Effector memory CD4-positive, alpha-beta T cell (primary cell): ENCODE results near the gene MTA3.

ENCODE experiments used
- DNase-seq, 3 donors: peaks; one replicate each; pipeline ENCODE4 v3.0.0-alpha.2; 2020
- H3K27ac ChIP-seq: 2 replicates; pipeline ENCODE4 v1.7.0; 2013; ENCODE audit warnings: mild to moderate bottlenecking, low read length, moderate library complexity; ENCODE audit not compliant: insufficient read depth, poor library complexity, severe bottlenecking
- H3K27me3 ChIP-seq: replicated peaks from 2 replicates; pipeline ENCODE4 v1.7.0; 2013; ENCODE audit warnings: mild to moderate bottlenecking, low read length; ENCODE audit not compliant: insufficient read depth, control insufficient read depth, poor library complexity, severe bottlenecking
- H3K36me3 ChIP-seq: 2 replicates; pipeline ENCODE4 v1.7.0; 2013; ENCODE audit warnings: mild to moderate bottlenecking, low read length, moderate library complexity; ENCODE audit not compliant: control insufficient read depth, insufficient read depth
- H3K4me1 ChIP-seq: 2 replicates; pipeline ENCODE4 v1.7.0; 2013; ENCODE audit warnings: low read length, mild to moderate bottlenecking; ENCODE audit not compliant: control insufficient read depth, insufficient read depth, poor library complexity, severe bottlenecking
- H3K4me3 ChIP-seq: 2 replicates; pipeline ENCODE4 v1.7.0; 2013; ENCODE audit warnings: low read length, low read depth, mild to moderate bottlenecking; ENCODE audit not compliant: insufficient read depth, poor library complexity, severe bottlenecking
- H3K9me3 ChIP-seq: 2 replicates; pipeline ENCODE4 v1.7.0; 2013; ENCODE audit warnings: mild to moderate bottlenecking, low read length, moderate library complexity; ENCODE audit not compliant: control insufficient read depth

The MTA3 gene

DNA sequence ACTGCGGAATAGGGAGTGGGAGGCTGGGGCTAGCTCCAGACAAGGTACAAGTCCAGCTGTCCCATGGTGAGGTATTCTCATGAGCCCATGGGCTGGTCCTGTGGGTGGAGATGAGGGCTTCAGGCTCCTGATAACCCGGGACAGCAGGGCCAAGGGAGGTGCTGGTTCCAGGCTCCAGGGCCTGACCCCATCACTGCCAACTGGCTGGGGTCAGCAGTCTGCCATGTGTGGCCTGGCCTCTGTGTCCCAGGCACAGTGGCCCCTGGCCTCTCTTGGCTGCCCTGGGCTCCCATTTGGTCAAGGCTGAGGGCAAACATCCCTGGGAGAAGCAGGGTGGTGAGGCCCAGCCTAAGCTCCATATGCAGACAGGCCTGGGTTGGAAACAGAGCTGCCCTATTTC, 196.5 kb downstream of the MTA3 start:
- DNase-seq: no peak
- Histone ChIP-seq H3K4me1 (no peaks in the 10 kb centered on the region), H3K36me3 (no peaks in the 10 kb centered on the region), H3K27me3 (no peaks in the 10 kb centered on the region), H3K4me3 (no peak overlapping the region), H3K27ac (no peak overlapping the region), H3K9me3 (no peaks in the 10 kb centered on the region)

DNA sequence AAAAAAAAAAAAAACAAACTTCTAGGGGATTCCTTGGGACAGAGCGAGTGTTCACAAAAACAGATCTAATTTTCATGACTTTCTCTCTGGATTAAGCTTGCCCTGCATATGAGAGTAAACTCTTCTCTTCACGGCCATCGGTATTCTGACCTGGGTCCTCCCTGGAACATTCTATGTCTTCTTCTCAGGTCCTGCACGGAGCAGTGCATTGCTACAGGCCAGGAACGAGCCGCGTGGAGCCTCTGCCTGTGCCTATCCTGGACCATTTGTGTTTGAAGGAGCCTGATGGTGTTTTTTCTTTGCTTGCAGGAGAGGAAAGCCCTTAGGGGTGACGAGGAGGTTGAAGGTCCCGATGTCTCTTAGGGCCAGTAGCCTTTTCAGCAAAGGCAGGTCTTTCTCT, 197.3 kb downstream of the MTA3 start:
- Histone ChIP-seq H3K27ac (no peak overlapping the region), H3K27me3 (no peaks in the 10 kb centered on the region), H3K4me1 (no peaks in the 10 kb centered on the region), H3K36me3 (no peaks in the 10 kb centered on the region), H3K4me3 (no peak overlapping the region), H3K9me3 (no peaks in the 10 kb centered on the region)
- DNase-seq: no peak

DNA sequence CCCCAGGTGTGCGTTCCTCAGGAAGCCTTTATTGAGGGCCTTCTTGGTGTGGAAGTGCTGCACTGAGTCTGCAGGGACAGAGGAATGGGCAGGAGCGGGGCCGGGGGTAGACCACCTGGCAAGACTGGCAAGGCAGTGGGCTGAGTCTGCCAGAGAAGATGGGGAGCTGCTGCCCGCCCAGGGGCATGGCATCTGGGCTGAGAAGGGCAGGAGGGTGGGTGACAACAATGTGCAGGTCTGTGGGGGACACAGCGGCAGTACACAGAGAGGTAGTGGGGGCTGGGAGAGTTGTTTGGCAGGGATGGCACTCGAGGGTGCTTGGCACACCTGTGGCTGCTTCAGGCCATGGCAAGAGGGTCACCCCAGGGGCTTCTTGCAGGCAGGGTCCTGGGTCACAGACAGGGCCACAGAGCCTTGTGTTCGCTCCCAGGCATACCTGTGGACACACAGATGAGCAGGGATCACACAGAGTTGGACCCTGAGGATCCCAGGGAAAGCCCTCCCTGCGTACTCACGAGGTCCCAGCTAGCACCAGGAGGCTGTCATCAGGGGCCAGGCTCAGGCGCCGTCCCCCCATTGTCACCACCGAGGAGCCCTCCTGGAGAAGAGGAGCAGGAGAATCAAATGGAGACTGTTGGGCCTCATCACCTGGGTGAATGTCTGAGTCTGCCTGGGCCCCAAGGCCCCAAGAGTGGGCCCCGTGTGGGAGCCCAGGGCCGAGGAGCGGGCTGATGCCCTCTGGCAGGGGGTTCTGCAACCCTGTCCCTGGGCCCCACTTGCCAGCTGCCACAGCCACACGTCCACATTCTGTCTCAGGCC, 198.9 kb downstream of the MTA3 start:
- DNase-seq: no peak
- no peak overlapping the region for H3K4me3 ChIP-seq
- no peaks in the 10 kb centered on the region for H3K4me1 ChIP-seq
- H3K9me3 ChIP-seq: no peaks in the 10 kb centered on the region
- no peak overlapping the region for H3K27ac ChIP-seq
- H3K36me3 ChIP-seq: no peaks in the 10 kb centered on the region
- no peaks in the 10 kb centered on the region for H3K27me3 ChIP-seq

DNA sequence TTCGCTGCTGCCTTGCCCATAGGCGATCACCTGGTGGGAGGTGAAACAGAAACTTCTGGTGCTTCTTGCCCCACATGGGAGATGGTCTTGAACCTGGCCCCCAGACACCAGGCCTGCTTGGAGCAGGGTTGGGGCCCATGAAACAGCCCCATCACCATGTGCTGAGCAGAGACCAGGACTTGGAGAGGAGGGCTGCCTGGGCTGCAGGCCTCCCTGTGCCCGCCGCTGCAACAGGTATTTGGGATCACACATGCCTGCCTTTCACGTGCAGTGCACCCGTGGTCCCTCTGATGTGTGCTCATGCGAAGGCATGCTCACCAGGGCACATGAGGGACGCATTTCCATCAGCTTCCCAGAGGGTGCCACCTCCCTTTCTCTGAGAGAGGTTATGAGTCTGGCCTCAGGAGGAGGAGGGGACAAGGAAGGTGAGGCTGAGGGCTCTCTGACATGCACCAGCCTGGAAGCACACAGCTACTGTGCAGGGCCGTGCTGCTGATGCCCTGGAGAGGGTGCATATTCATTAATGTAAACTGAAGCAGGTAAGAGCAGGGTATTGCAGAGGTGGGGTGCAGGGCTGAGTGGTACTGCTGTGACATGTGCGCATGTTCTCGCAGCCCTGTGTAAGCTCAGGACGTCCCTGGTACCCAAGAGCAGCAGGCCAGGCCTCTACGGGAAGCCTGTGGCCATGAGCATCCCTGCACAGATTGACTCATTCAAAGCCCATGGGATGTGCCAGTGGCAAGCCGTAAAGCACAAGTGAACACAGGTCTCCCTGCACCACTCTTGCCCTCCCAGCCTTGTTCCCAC, 199.7 kb downstream of the MTA3 start:
- no peak overlapping the region for H3K27ac ChIP-seq

DNA sequence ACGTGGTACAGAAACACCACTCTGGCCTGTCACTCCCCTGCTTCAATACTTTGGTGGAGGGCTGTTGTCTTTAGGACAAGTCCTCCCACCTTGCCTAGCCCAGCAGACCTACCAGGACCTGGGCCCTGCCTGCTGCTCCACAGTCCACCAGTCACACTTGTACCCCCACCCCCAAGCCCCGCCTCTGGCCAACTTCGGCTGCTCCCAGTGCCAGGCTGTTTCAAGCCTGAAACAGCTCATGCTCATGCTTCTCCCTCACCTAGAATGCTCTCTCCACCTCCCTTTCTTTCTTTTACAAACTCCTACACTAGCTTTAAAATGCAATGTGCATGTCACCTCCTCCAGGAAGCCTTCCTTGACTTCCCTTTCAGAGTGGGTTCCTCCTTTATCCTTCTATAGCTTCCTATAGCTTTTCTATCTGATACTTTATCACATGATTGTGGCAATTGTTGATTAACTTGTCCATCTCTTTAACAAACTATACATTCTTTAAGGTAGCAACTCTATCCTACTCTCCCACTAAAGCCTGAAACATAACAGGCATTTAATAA, 200.3 kb downstream of the MTA3 start:
- no peak overlapping the region for H3K27ac ChIP-seq
- H3K9me3 ChIP-seq: no peaks in the 10 kb centered on the region
- DNase-seq: no peak
- no peaks in the 10 kb centered on the region for H3K4me1 ChIP-seq
- no peak overlapping the region for H3K4me3 ChIP-seq
- H3K36me3 ChIP-seq: no peaks in the 10 kb centered on the region
- H3K27me3 ChIP-seq: no peaks in the 10 kb centered on the region

More for the DNA sequence above, 199.7 kb downstream of the MTA3 start:
- no peak for DNase-seq
- Histone ChIP-seq H3K4me3 (no peak overlapping the region), H3K36me3 (no peaks in the 10 kb centered on the region), H3K9me3 (no peaks in the 10 kb centered on the region), H3K27me3 (no peaks in the 10 kb centered on the region), H3K4me1 (no peaks in the 10 kb centered on the region)

DNA sequence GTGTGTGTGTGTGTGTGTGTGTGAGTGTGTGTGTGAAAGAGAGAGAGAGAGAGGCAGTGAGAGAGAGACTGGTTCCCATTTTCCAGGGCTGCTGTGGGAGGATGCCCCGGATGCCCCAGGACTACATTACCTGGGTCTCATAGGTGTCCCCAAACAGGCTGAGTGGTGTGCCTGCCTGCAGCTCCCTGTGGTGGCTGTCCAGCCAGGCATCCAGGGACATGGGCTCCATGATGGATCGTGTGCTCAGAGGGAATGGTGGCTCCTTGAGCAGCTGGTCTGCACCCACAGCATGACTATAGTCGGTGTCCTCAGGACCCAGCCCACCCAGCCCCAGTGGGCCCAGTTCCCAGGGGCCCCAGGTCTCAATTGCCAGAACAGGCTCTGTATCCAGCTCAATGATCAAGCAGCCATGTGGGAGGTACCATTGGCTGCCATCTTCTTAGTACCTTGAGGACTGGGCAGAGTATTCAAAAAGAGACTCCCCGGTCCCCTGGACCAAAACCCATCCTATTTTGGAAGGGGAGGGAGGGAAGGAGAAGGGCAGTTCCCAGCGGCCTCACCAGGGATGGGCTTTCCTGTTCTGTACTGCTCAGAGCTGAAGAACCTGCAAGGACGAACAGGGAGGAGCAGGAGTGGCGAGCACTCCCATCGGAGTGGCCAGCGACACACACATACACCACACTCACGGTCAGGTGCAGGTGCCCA, 201.3 kb downstream of the MTA3 start:
- H3K27me3 ChIP-seq: no peaks in the 10 kb centered on the region
- no peaks in the 10 kb centered on the region for H3K36me3 ChIP-seq
- DNase-seq: no peak
- no peak overlapping the region for H3K27ac ChIP-seq
- no peaks in the 10 kb centered on the region for H3K4me1 ChIP-seq
- H3K9me3 ChIP-seq: no peaks in the 10 kb centered on the region
- no peak overlapping the region for H3K4me3 ChIP-seq

DNA sequence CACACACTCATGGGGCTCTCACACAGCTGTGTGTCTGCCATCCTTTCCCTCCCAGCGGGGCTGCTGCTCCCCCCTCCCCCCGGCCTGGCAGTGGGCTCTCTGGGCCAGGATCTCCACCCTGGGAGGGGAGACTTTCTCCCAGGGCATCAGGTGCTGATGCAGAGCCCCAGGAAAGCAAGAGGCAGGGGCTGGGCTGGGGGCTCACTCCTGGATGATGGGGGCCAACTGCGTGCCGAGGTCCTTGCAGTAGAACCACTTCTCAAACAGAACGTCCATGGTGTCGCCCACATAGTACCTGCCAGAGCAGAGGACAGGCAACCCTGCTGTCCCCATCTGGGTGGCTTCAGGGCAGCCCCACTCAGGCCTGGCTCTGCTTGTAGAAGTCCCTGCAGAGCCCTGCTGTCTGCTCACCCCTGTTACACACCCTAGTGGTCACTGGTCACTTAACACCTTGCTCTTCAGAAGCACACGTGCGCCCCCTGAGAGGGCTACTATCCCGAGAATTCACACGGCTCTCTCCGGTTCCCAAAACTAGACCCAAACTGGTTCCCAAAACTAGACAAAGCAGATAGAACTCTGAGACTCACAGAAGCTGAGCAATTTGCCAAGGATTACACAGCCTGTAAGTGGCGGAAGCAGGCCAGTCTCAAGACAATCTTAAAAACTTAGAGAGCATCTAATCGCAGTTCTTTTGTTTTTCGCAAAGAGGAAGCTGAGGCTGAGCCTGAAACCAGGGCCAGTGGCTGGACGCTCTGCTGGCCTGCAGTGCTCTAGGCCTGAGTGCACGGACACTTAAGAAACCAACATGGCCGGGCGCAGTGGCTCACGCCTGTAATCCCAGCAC, 202.1 kb downstream of the MTA3 start:
- H3K4me3 ChIP-seq: no peak overlapping the region

DNA sequence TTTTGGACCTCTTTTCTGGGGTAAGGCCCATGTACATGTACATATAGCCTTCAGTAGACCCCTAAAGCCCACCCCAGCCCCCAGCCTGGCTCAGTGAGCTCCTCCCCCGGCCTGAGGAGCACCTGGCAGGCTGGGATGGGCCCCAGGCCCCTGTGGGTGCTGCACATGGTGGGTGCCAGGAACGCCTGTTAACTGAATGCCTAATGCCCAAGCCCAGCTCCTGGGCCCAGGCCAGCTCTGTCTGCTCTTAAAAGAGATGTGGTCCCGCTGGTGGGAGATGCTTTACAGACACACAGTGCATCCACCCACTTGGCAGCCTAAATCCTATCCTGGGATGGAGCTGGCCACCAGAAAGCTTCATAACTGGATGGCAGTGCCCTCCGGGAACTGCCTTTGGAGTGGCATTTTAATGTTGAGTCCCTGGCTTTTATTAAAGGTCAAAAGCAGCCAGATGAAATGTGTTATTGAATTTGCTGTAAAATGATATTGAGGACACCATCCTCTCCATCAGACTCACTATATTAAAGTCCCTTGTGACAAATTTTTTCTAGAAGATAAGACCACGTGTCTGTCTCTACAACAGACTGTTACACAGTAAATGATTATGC, 203.2 kb downstream of the MTA3 start:
- Histone ChIP-seq H3K27ac (no peak overlapping the region), H3K4me1 (no peaks in the 10 kb centered on the region), H3K27me3 (no peaks in the 10 kb centered on the region), H3K9me3 (no peaks in the 10 kb centered on the region), H3K36me3 (no peaks in the 10 kb centered on the region), H3K4me3 (no peak overlapping the region)
- no peak for DNase-seq

More for the DNA sequence above, 202.1 kb downstream of the MTA3 start:
- Histone ChIP-seq H3K9me3 (no peaks in the 10 kb centered on the region), H3K27me3 (no peaks in the 10 kb centered on the region), H3K36me3 (no peaks in the 10 kb centered on the region), H3K27ac (no peak overlapping the region), H3K4me1 (no peaks in the 10 kb centered on the region)
- DNase-seq: no peak

DNA sequence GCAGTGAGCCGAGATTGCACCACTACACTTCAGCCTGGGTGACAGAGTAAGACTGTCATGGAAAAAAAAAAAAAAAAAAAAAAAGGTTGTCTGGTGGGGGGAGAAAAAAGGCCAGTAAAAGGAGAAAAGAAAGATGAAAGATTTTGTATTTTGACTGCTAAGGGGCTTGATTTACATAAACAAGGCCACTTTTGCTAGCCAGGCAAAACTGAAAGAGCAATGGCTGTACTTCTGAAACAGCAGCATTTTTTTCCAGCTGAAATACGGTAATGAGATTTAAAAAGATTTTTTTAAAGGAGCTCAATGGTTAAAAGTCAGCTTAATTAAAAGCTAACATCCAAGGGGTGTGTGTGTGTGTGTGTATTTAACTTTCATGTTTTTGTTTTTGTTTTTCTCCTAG, 206.8 kb downstream of the MTA3 start:
- Histone ChIP-seq H3K36me3 (no peaks in the 10 kb centered on the region), H3K4me3 (no peak overlapping the region), H3K27ac (no peak overlapping the region), H3K4me1 (no peaks in the 10 kb centered on the region), H3K27me3 (no peaks in the 10 kb centered on the region), H3K9me3 (no peaks in the 10 kb centered on the region)
- DNase-seq: no peak
